Heart right ventricle (tissue), 16 donors: Measurements from ENCODE around the gene DNAJC3. TPM values are rescaled to one million over a fixed set of nuclear protein-coding genes. Genes with fewer than 3 reads are reported as not detected.

ENCODE experiments used
- ATAC-seq, 8 donors: fragments of 200-7000 bp; cut with Tn5 transposase; one replicate each; pipeline ENCODE4 v1.9.1; 2020; ENCODE audit warnings: mild to moderate bottlenecking in 8 of 8, moderate library complexity in 8 of 8, moderate number of reproducible peaks in 1 of 8
- DNase-seq, 2 donors: peaks; one replicate each; pipeline ENCODE4 v3.0.0-alpha.2; 2020
- H3K27ac ChIP-seq, 10 donors: fragments of 200-600 bp; sonication (generic) in 2 of 10; one replicate each; pipeline versions ENCODE4 v1.5.0 to v1.8.0; 2020 to 2022; ENCODE audit warnings: mild to moderate bottlenecking in 3 of 10
- H3K27me3 ChIP-seq, 7 donors: fragments of 200-600 bp; one replicate each; pipeline ENCODE4 v1.8.0; 2021 to 2022; ENCODE audit warnings: mild to moderate bottlenecking in 2 of 7
- H3K36me3 ChIP-seq, 9 donors: fragments of 200-600 bp; sonication (generic) in 1 of 9; one replicate each; pipeline versions ENCODE4 v1.5.0 to v1.8.0; 2020 to 2022; ENCODE audit warnings: mild to moderate bottlenecking in 2 of 9
- H3K4me1 ChIP-seq, 9 donors: fragments of 200-600 bp; sonication (generic) in 1 of 9; one replicate each; pipeline versions ENCODE4 v1.5.0 to v1.8.0; 2020 to 2022; ENCODE audit warnings: mild to moderate bottlenecking in 4 of 9
- H3K4me3 ChIP-seq, 10 donors: fragments of 200-600 bp; sonication (generic) in 2 of 10; one replicate each; pipeline versions ENCODE4 v1.5.0 to v1.8.0; 2020 to 2022; ENCODE audit warnings: mild to moderate bottlenecking in 7 of 10, moderate library complexity in 2 of 10
- H3K9me3 ChIP-seq, 11 donors: fragments of 200-600 bp in 10 of 11; sonication (generic) in 2 of 11; one replicate each; pipeline versions ENCODE4 v1.5.0 to v1.8.0; 2013 to 2022; ENCODE audit warnings: mild to moderate bottlenecking in 2 of 11, control low read depth in 1 of 11, moderate library complexity in 1 of 11
- WGBS, 2 donors: extraction: QIAGEN DNeasy Blood & Tissue Kit; methylation state at CpG; one replicate each; pipeline ENCODE4 v1.1.7; 2013; ENCODE audit warnings: inconsistent platforms in 1 of 2; 5-methylcytosine and 5-hydroxymethylcytosine counted together
- intact Hi-C, 10 donors: fragments of 100-400 bp; cut with DNase I; formaldehyde crosslinking; loops; one replicate each; pipeline versions ENCODE4 v1.11.1 to v1.14.2; 2022
- polyA plus RNA-seq, 2 donors: library from polyadenylated mRNA; stranded (reverse); fragments of 200-250 nt; gene quantifications; one replicate each; pipeline ENCODE4 v1.2.3, GENCODE V29; 2013
- total RNA-seq, 10 donors: library from RNA; stranded (reverse); fragmentation: NEBNext Ultra II Directional in 3 of 10; extraction: Animal tissue kit (Norgen Biotek cat#: 25700) in 3 of 10; gene quantifications; one replicate each; pipeline versions ENCODE4 v1.2.1 to v1.2.4, GENCODE V29; 2021 to 2023
- TF ChIP-seq, protein P1 (sequence below), 9 donors: fragments of 200-600 bp; sonication (generic) in 2 of 9; IDR thresholded peaks; one replicate each; pipeline versions ENCODE4 v1.5.0 to v1.8.0; 2021 to 2022; ENCODE audit warnings: antibody characterized with exemption in 9 of 9, mild to moderate bottlenecking in 5 of 9, moderate library complexity in 1 of 9
- donor health status: Arrhythmogenic right ventricular cardiomyopathy.
- donor health status: ischemic (EF 13 %, LVEDD 7.1; RV severe dilation, severe dysfunction).
- donor health status: healthy with polysubstance abuse.
- donor health status: DM: no; HTN: yes; CAD: no.
- donor health status: DM: no; HTN: no; CAD: no.
- donor health status: ischemic (EF 25% LVEDD 6.9; RV normal size, moderate dysfunction).
- donor health status: ischemic (EF 25% LVEDD 5.7; RV mildly dilated, moderate dysfunction).
- donor health status: healthy.
- donor health status: DM: yes; HTN: yes; CAD: no.
- donor health status: Ischemic cardiomyopathy.
- donor health status: ischemic (EF 35%, LVEDD 5.7; RV mildly dilated, moderate dysfunction).
- donor health status: nonischemic (EF 11% LVEDD 7.7; RV severe dilation, severe dysfunction).
- donor health status: DM: yes; HTN: yes; CAD: no.
- donor health status: PGD.
- donor health status: ischemic (EF 29% LVEDD 5.4; RV normal size, mild dysfunction).
- donor health status: nonischemic (EF 23%, LVEDD 6.1; RV moderate dilation, normal function).

DNAJC3 gene
- total and polyA plus RNA-seq, 12 donors: 9.3 to 40.9 (median 31.2) TPM

DNA sequence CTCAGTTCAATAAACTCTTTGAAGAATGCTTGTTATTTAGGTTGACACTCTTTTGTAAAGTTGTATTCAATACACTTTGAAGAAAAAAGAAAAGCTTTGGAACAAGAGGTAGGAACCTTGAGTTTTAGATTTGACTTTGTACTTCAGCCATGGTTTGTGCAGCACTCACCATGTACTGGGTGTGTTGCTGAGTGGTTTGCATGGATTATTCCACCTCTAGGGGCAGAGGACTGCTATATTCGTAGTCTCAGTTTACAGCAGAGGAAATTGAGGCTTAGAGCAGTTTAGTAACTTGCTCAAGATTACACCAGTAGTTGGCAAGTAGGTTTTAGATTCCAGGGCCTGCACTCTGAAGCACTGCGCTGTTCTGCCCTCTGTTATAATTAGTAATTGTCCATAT, 68.8 kb downstream of the DNAJC3 start:
- intact Hi-C loops: loop anchor here in 1 of 10 donors (10.0 kb wide), 1 partner anchor 61 kb away; no protein-coding TSS in a partner anchor
- Histone ChIP-seq H3K27ac (no peak overlapping the region), H3K27me3 (no peaks in the 10 kb centered on the region), H3K4me3 (no peak overlapping the region), H3K36me3 (peaks cover 0 to 4% (median 0%) of the 10 kb centered on the region in 9 donors), H3K4me1 (peaks cover 0 to 16% (median 4%) of the 10 kb centered on the region in 9 donors), H3K9me3 (no peaks in the 10 kb centered on the region)
- DNase-seq (no peak), ATAC-seq (peak in 4 of 8 donors; percentile 28 to 49 (median 34))
- 72 to 75% methylated on average over 2 of the region's 2 CpGs for WGBS, 2 donors
- TF ChIP-seq, protein P1, sequence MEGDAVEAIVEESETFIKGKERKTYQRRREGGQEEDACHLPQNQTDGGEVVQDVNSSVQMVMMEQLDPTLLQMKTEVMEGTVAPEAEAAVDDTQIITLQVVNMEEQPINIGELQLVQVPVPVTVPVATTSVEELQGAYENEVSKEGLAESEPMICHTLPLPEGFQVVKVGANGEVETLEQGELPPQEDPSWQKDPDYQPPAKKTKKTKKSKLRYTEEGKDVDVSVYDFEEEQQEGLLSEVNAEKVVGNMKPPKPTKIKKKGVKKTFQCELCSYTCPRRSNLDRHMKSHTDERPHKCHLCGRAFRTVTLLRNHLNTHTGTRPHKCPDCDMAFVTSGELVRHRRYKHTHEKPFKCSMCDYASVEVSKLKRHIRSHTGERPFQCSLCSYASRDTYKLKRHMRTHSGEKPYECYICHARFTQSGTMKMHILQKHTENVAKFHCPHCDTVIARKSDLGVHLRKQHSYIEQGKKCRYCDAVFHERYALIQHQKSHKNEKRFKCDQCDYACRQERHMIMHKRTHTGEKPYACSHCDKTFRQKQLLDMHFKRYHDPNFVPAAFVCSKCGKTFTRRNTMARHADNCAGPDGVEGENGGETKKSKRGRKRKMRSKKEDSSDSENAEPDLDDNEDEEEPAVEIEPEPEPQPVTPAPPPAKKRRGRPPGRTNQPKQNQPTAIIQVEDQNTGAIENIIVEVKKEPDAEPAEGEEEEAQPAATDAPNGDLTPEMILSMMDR (IDR thresholded peaks at IDR 0.05): no peak

DNA sequence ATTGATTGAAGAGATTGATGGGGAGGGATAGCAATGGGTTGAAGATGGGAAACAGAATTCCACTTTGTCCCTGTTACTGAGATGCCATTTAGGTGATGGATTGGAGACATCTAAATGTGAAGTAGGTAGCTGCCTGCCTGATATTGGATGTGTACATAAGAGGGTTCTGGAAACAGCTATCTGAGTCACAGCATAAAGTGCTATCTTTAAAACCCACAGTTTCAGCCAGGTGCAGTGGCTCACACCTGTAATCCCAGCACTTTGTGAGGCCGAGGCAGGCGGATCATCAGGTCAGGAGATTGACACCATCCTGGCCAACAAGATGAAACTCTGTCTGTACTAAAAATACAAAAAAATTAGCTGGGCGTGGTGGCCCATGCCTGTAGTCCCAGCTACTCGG, 72.6 kb downstream of the DNAJC3 start:
- no peak overlapping the region for H3K27ac ChIP-seq
- H3K36me3 ChIP-seq: peaks cover 0 to 4% (median 0%) of the 10 kb centered on the region in 9 donors
- H3K4me1 ChIP-seq: peaks cover 0 to 34% (median 14%) of the 10 kb centered on the region in 9 donors
- H3K4me3 ChIP-seq: no peak overlapping the region
- ATAC-seq (no peak), DNase-seq (no peak)
- intact Hi-C loops: loop anchor here in 1 of 10 donors (10.0 kb wide), 1 partner anchor 65 kb away; no protein-coding TSS in a partner anchor
- no peaks in the 10 kb centered on the region for H3K27me3 ChIP-seq
- 97 to 98% methylated on average over 4 of the region's 4 CpGs for WGBS, 2 donors
- no peaks in the 10 kb centered on the region for H3K9me3 ChIP-seq
- TF ChIP-seq, protein P1 (IDR thresholded peaks at IDR 0.05): no peak

DNA sequence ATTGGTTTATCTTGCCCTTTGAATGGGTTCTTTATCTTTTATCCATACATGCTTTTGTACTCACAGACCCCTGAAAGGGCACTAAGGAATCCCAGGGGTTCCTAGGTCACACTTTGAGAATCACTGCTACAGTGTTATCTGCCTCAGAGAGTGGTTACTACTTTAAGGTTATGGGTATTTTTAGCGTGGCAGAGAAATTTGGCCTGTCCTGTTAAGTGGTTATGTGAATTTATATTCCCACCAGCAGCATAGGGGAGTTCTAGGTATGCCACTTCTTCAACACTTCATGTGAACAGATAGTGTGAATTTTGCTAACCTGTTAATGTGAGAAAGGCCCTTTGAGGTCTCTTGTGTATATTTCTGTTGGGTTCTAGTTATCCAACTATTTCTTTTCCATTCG, 75.7 kb downstream of the DNAJC3 start:
- Histone ChIP-seq H3K9me3 (no peaks in the 10 kb centered on the region), H3K27me3 (no peaks in the 10 kb centered on the region), H3K36me3 (peaks cover 0 to 6% (median 0%) of the 10 kb centered on the region in 9 donors), H3K4me1 (peaks cover 0 to 26% (median 8%) of the 10 kb centered on the region in 9 donors), H3K4me3 (no peak overlapping the region), H3K27ac (no peak overlapping the region)
- ATAC-seq (peak in 1 of 8 donors; percentile 42), DNase-seq (no peak)
- 52 to 63% methylated on average over 2 of the region's 2 CpGs for WGBS, 2 donors
- TF ChIP-seq, protein P1 (IDR thresholded peaks at IDR 0.05): no peak
- intact Hi-C loops: no loop called here

GRCh38 chr13:95754069-95754468, 77.1 kb downstream of the DNAJC3 start:
- TF ChIP-seq, protein P1 (IDR thresholded peaks at IDR 0.05): no peak
- no peak for DNase-seq
- WGBS, 2 donors: 63 to 66% methylated on average over 4 of the region's 4 CpGs
- intact Hi-C loops: no loop called here
- no peaks in the 10 kb centered on the region for H3K27me3 ChIP-seq
- H3K4me1 ChIP-seq: peaks cover 0 to 23% (median 8%) of the 10 kb centered on the region in 9 donors
- H3K9me3 ChIP-seq: no peaks in the 10 kb centered on the region
- H3K36me3 ChIP-seq: peaks cover 0 to 20% (median 0%) of the 10 kb centered on the region in 9 donors
- peak in 2 of 8 donors; percentile 21 to 29 for ATAC-seq
- no peak overlapping the region for H3K4me3 ChIP-seq
- H3K27ac ChIP-seq: no peak overlapping the region
